Mucosa of stomach (tissue), 1 donor: Measurements from ENCODE around the gene USP47.

Source experiments
- H3K27me3 ChIP-seq: one replicate; pipeline ENCODE4 v1.7.0; 2013; ENCODE audit warnings: mild to moderate bottlenecking, low read length; ENCODE audit not compliant: control insufficient read depth, insufficient read depth
- H3K36me3 ChIP-seq: one replicate; pipeline ENCODE4 v1.7.0; 2013; ENCODE audit warnings: low read length; ENCODE audit not compliant: control insufficient read depth, insufficient read depth
- H3K4me1 ChIP-seq: one replicate; pipeline ENCODE4 v1.7.0; 2013; ENCODE audit warnings: mild to moderate bottlenecking, low read length; ENCODE audit not compliant: control insufficient read depth, insufficient read depth
- H3K4me3 ChIP-seq: one replicate; pipeline ENCODE4 v1.7.0; 2013; ENCODE audit warnings: low read length
- H3K9ac ChIP-seq: one replicate; pipeline ENCODE4 v1.7.0; 2013; ENCODE audit warnings: mild to moderate bottlenecking, low read length, moderate library complexity
- H3K9me3 ChIP-seq: one replicate; pipeline ENCODE4 v1.7.0; 2013; ENCODE audit warnings: mild to moderate bottlenecking, low read length, moderate library complexity; ENCODE audit not compliant: control insufficient read depth
- donor health status: Pancreatic carcinoma.

The USP47 gene

DNA sequence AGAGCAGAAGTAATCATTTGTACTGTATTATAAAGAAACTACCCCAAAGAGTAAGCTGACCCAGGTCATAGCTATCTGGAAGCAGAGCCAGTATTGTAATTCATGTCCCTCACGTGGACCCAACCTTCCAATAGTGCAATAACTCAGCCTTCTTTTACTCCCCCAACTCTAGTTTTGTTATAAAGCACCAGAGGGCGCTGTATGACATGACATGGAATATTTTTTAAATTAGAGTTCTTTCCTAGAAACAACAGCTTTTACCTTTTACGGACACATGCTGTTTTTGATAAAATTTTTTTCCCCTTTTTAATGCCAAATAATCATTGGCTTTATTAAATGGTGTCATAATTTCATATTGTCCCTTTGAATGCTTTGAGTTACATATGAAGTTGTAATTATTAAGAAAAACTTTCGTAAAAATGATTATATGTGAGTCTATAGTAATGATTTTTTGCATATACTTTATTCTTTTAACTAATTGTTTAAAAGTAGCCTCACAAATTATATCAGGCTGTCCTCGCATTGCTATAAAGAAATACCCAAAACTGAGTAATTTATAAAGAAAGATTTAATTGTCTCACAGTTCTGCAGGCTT is 89.8 kb downstream of the USP47 start:
- no peak overlapping the region for H3K4me3 ChIP-seq
- no peaks in the 10 kb centered on the region for H3K9me3 ChIP-seq
- H3K4me1 ChIP-seq: no peaks in the 10 kb centered on the region
- H3K36me3 ChIP-seq: no peaks in the 10 kb centered on the region
- H3K27me3 ChIP-seq: no peaks in the 10 kb centered on the region
- H3K9ac ChIP-seq: no peak overlapping the region

DNA sequence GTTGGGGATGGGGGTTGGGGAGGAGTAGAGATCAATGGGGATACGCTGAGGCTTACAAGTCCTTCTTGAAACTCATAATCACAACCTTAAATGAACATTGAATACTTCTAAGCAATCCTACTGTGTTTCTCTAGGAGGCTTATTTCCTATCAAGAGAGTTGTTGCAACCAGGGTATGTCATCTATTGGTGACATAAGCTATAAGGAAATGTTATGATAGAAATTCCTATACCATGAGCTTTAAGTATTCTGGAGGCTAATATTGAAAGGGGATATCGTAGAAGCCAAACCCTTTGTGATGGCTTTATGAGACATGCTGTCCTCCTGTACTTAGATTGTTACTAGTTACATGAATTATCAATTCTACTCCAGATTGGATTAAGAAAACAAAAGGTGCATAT is 93.8 kb downstream of the USP47 start:
- Histone ChIP-seq H3K36me3 (no peaks in the 10 kb centered on the region), H3K9ac (no peak overlapping the region), H3K27me3 (no peaks in the 10 kb centered on the region), H3K9me3 (no peaks in the 10 kb centered on the region), H3K4me1 (no peaks in the 10 kb centered on the region), H3K4me3 (no peak overlapping the region)

GRCh38 chr11:11937433-11937832 is 95.7 kb downstream of the USP47 start:
- no peaks in the 10 kb centered on the region for H3K9me3 ChIP-seq
- no peaks in the 10 kb centered on the region for H3K36me3 ChIP-seq
- no peaks in the 10 kb centered on the region for H3K4me1 ChIP-seq
- H3K4me3 ChIP-seq: no peak overlapping the region
- H3K27me3 ChIP-seq: no peaks in the 10 kb centered on the region
- H3K9ac ChIP-seq: no peak overlapping the region

DNA sequence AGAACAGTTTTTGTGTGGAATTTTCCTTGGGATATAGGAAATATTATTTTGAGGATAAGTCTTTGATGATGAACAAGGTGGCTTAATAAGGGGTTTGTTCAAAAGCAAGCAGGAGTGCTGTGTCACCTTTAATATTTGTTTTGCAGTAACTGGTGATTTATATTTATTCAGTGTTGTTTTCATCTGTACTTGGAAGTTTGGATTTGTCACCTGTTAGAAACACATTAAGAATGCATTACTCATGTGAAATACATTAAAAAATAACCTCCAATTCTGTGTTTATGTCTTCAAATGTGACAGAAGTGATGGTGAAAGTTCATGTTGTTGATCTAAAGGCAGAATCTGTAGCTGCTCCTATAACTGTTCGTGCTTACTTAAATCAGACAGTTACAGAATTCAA is 96.2 kb downstream of the USP47 start:
- Histone ChIP-seq H3K9ac (no peak overlapping the region), H3K4me3 (no peak overlapping the region), H3K9me3 (no peaks in the 10 kb centered on the region), H3K4me1 (no peaks in the 10 kb centered on the region), H3K36me3 (no peaks in the 10 kb centered on the region), H3K27me3 (no peaks in the 10 kb centered on the region)

GRCh38 chr11:11940551-11940950 is 98.8 kb downstream of the USP47 start:
- no peaks in the 10 kb centered on the region for H3K36me3 ChIP-seq
- H3K4me3 ChIP-seq: no peak overlapping the region
- H3K27me3 ChIP-seq: no peaks in the 10 kb centered on the region
- no peaks in the 10 kb centered on the region for H3K9me3 ChIP-seq
- H3K9ac ChIP-seq: no peak overlapping the region
- H3K4me1 ChIP-seq: no peaks in the 10 kb centered on the region

GRCh38 chr11:11942668-11943067 is 100.9 kb downstream of the USP47 start:
- Histone ChIP-seq H3K9ac (no peak overlapping the region), H3K36me3 (no peaks in the 10 kb centered on the region), H3K4me3 (no peak overlapping the region)

DNA sequence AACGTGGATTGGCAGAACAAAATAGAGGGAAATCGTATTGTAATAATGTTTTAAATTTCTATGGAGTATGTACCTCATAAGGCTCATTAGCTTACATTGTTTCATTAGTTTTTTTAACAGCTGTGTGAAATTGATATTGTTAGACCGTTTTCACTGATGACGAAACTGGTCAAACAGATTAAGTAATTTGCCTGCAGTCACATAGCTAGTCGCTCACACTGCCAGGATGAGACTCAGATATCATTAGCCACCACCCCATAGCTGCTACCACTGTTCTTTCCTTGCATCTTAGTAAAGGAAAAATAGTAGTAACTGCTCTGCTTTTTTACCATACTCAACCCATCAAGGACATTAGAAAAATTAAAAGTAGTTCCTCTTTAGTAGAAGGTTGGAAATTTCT is 102.7 kb downstream of the USP47 start:
- Histone ChIP-seq H3K27me3 (no peaks in the 10 kb centered on the region), H3K4me3 (no peak overlapping the region), H3K9ac (no peak overlapping the region), H3K36me3 (no peaks in the 10 kb centered on the region), H3K4me1 (no peaks in the 10 kb centered on the region), H3K9me3 (no peaks in the 10 kb centered on the region)

More at GRCh38 chr11:11942668-11943067, 100.9 kb downstream of the USP47 start:
- Histone ChIP-seq H3K9me3 (no peaks in the 10 kb centered on the region), H3K4me1 (no peaks in the 10 kb centered on the region), H3K27me3 (no peaks in the 10 kb centered on the region)

GRCh38 chr11:11946180-11946579 is 104.4 kb downstream of the USP47 start:
- Histone ChIP-seq H3K9me3 (no peaks in the 10 kb centered on the region), H3K4me1 (no peaks in the 10 kb centered on the region), H3K4me3 (no peak overlapping the region), H3K9ac (no peak overlapping the region), H3K36me3 (no peaks in the 10 kb centered on the region), H3K27me3 (no peaks in the 10 kb centered on the region)

GRCh38 chr11:11946878-11947277 is 105.1 kb downstream of the USP47 start:
- no peaks in the 10 kb centered on the region for H3K4me1 ChIP-seq
- no peaks in the 10 kb centered on the region for H3K36me3 ChIP-seq
- no peaks in the 10 kb centered on the region for H3K27me3 ChIP-seq
- H3K4me3 ChIP-seq: no peak overlapping the region
- H3K9me3 ChIP-seq: no peaks in the 10 kb centered on the region
- H3K9ac ChIP-seq: no peak overlapping the region

- Histone ChIP-seq H3K36me3 (no peaks in the 10 kb centered on the region), H3K9ac (no peak overlapping the region), H3K4me1 (no peaks in the 10 kb centered on the region), H3K4me3 (no peak overlapping the region), H3K9me3 (no peaks in the 10 kb centered on the region), H3K27me3 (no peaks in the 10 kb centered on the region)
Observed at GRCh38 chr11:11947825-11948224, 106.1 kb downstream of the USP47 start.

GRCh38 chr11:11948242-11948947 is 106.6 kb downstream of the USP47 start:
- Histone ChIP-seq H3K9ac (no peak overlapping the region), H3K36me3 (no peaks in the 10 kb centered on the region), H3K27me3 (no peaks in the 10 kb centered on the region), H3K9me3 (no peaks in the 10 kb centered on the region), H3K4me1 (no peaks in the 10 kb centered on the region), H3K4me3 (no peak overlapping the region)

DNA sequence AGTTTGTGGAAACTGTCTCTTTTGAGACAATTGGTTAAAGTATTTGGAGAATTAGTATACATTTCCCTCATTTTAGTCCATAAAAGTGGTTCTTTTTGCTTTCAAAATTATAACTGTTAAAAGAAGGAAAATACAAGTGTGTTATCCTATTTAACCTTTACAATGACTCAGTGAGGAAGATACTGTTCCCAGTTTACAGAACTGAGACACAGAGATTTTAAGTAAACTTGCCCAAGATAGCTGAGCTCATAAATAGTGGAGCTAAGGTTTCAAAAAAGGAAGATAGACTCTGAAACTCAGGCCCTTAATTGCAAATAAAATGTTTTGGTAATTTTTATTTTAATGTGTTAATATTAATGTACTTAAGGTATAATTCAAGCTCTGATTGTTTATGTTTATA is 107.7 kb downstream of the USP47 start:
- Histone ChIP-seq H3K4me1 (no peaks in the 10 kb centered on the region), H3K9ac (no peak overlapping the region), H3K36me3 (no peaks in the 10 kb centered on the region), H3K9me3 (no peaks in the 10 kb centered on the region), H3K4me3 (no peak overlapping the region), H3K27me3 (no peaks in the 10 kb centered on the region)
